ENCODE results near the gene SLC39A3.
A peak's percentile ranks its signal among the peaks of the same experiment; 100 is the strongest.

SLC39A3 gene

DNA sequence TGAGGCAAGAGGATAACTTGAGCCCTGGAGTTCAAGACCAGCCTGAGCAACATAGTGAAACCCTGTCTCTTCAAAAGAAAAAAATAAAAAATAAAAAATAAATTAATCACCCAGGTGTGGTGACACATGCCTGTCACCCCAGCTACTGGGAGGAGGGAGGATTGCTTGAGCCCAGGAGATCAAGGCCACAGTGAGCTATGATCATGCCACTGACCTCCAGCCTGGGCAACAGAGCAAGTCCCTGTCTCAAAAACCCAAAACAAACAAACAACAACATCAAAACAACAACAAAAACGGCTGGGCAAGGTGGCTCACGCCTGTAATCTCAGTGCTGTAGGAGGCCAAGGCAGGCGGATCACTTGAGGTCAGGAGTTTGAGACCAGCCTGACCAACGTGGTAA, 4.3 kb upstream of the SLC39A3 start:
- DNase-seq: no peak

DNA sequence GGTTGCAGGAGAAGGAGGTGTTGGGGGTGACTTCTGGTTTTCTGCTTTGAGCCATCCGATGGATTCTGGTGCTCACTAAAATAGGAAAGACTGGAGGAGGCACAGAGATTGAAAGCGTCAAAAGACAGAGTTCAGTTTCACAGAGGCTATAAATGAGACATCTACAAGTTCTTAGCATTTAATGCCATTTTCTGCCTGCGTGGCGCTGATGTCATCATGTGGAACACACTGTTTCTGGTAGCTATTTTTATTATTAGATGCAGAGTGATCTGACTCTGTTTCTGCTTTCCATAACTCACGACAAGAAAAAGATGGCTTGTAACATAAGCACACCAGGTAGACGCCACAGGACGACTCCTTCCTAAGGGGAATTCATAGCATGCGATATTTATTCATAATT, 3.3 kb upstream of the SLC39A3 start:
- DNase-seq: no peak

DNA sequence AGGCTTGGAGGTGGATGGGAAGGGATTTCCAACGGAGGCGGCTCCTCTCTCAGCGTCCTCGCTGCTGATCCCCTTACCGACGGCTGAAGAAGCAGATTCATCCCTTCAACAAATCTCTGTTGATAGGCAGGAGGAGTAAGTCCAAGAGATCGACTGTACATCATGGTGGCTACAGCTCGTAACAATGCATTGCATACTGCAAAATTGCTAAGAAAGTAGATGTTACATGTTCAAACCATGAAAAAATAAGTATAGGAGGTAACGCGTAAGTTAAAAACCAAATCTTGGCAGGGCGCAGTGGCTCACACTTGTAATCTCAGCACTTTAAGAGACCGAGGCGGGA, 468 bp upstream of the SLC39A3 start:
- DNase-seq: no peak

DNA sequence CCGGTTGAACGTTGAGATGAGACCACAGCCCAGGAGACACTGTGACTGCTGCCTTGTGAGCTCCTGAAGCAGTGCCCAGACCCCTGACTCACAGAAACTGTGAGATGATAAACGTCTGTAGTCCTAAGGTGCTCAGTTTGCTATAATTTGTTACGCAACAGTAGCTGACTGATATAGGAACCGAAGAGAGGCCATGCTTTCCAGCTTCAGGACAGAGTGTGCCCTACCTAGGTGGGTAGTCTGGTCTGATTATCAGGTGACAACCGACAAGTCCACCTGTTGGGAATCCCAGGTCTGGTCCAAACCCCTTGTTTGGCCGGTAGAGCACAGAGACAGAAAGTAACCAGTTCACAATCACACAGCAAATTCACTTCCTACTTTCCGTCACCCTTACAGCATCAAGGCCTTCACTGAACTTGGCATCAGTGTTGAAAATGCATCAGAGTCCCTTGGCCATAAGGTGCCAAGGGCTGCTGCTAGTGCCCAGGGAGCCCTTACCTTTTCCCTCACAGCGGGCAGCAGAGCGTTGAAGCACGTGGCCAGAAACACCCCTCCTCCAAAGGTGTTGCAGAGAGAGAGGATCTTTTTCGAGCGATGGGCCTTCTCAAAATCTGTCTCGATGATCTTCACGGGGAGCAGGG, 3.1 kb downstream of the SLC39A3 start:
- no peak for DNase-seq

DNA sequence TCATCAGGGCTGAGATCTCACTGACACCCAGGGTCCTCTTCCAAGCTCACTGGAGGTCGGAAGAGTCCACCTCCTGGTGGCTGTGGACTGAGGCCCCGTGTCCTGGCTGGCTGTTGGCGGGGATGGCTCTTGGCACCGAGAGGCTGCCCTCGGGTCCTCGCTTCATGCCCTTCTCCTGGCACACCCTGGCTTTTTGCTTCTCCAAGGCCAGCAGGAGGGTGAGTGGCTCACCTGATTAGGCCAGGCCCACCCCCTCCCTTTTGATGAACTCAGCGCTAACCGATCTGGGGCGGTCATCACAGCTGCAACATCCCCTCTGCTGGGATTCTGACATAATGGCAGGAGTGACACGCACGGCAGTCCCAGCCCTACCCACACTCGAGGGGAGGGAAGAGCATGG, 4.4 kb downstream of the SLC39A3 start:
- DNase-seq: no peak

DNA sequence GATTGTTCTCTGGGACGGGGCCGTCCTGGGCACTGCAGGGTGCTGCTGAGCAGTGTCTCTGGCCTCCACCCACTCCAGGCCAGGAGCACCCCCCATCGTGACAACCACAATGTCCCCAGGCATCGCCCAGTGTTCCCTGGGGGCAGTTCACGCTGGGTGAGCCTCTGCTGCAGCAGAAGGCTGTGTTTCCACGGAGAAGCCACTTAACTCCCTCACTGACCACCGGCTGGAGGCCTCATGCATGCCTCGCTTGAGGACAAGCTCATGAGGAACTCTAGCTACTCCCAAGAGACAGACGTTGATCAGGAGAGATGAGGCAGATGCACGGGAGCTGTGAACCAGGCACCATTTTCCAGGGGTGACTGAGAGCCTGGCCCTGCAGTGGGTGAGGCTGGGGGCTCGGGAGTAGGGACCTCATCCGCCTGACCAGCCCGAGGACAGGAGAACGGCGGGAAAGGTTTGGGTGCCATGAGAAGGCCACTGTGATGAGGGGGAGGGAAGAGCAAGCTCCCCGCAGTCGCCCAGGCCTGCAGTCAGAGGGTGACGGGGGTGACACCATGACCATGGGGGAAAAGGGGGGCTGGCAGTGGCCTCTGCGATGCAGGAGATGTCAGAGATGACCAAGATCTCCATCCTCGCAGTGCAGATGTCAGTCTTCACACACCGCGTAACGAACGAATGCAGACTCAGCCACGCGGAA, 5.1 kb downstream of the SLC39A3 start:
- DNase-seq: no peak

DNA sequence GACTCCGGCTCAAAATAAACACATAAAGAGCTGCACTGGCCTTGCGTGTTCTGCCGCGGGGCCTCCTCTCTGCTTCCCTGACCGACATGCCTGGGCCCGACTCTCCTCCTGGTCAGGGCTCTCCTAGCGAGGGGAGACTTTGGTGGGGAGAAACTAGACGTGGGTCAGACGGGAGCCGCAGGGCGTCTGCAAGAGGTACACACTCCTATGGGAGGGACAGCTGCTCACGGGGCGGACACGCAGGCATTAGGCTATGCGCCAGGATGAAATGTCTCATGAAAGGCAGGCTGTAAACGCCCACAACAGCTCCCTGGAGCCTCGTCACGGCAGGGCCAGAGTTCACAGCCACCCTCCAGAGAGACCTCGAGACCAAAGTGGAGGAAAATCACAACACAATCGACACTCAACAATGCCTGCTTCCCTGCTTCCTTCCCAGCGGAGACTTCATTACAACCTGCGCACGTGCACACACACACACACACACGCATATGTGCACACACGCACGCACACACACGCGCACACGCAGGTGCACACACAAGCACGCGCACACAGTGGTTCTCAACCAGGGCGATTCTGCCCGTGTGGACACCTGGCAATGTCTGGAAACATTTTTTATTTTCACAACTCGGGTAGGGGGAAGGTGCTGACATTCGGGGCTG, 5.8 kb downstream of the SLC39A3 start:
- no peak for DNase-seq

DNA sequence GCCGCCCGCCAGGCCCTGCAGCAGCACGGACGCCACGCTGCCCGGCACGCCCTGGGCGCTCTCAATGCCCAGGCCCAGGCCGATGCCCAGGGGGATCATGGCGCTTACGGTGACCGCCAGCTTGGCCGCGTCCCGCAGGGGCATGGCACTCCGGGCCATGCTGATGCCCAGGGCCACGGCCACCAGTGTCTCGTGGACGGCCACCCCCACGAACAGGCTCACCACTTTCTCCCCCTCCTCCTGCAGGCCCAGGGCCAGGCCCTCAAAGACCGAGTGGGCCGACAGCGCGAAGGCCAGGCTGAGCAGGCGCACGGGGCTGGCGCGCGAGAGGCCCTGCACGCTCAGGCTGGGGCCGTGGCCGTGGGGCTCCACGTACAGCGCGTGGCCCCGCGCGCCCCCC, 6.9 kb downstream of the SLC39A3 start:
- no peak for DNase-seq

- DNase-seq: no peak
Observed at GRCh38 chr19:2732157-2732725, 7.6 kb downstream of the SLC39A3 start.

- DNase-seq: no peak
Observed at GRCh38 chr19:2731181-2731995, 8.4 kb downstream of the SLC39A3 start.

- no peak for DNase-seq
Observed at GRCh38 chr19:2729943-2730818, 9.6 kb downstream of the SLC39A3 start.

DNA sequence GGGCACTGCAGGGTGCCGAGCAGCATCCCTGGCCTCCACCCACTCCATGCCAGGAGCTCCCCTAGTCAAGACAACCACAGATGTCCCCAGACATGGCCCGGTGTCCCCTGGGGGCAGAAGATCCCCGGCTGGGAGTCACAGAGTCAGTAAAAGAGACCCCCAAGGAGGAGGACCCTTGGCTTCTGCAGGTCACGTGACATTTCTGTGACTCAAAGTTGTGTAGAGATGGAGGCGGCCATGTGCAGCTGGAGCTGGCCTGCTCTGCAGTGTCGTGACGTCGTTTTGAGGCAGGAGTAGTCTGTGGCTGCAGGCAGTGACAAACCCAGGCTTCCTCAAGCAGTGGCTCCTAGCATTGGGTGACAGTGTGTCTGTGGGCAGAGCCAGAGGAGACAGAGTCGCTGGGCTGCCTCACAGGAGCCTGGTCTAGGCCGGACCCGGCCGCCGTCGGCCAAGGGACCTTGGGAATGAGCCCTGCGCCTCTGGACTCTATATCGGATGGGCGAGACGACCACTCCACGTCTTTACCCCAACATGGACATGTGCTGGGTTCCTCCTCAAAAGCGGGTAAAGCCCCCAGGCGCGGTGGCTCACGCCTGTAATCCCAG, 10.9 kb downstream of the SLC39A3 start:
- DNase-seq: no peak

DNA sequence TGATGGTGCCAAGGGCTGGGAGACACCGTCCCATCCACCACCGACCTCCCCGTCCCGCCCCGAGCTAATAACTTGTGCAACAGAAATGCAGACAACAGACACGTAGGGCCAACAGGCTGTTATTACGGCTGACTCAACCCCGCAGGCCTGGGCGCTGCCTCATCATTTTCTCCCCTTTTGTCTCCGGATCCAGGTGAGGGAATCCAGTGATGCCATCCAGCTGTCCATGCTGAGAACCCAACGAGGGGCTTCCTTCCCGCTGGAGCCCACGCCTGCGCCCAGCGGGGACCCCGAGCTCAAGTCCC, 12.2 kb downstream of the SLC39A3 start:
- DNase-seq: peak; percentile 10

- DNase-seq: peak; percentile 22
Observed at GRCh38 chr19:2726904-2727639, 12.7 kb downstream of the SLC39A3 start.

- DNase-seq: no peak
Observed at GRCh38 chr19:2726160-2726855, 13.5 kb downstream of the SLC39A3 start.

- DNase-seq: no peak
Observed at GRCh38 chr19:2724148-2724557, 15.7 kb downstream of the SLC39A3 start.

DNA sequence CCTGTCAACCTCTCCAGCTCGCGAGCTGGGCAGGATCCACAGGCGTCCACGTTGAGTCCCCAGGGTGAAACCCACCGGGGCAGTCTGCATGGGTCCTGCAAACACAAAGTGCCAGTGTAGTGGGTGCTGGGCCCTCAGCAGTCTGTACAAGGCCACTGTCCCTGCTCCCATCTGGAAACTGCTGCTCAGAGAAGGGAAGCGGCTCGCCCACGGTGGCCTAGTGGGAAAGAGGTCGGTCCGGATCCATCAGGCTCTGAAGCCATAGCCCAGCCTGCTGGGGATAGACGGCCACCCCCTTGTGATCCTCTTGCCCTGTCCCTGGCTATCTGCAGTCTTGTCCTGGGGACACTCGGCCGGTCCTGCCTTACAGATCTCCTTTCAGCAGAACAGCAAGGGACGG, 16.1 kb downstream of the SLC39A3 start:
- DNase-seq: no peak

DNA sequence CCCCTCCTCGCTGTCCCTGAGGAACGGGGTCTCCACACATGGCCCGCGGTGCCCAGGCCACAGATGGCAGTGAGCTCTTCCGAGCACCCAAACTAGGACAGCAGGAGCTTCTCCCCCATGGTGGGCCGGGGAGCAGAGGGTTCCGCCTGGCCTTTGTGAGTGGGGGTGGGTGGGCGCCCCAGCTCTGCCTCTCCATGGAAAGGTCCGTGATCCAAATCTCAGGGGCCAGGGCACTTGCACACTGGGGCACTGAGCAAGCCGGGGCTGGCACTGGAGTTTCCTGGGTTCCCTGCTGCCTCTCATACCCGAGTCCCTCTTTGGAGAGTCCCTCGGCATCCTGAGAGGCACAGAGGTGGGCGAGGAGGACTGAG, 16.5 kb downstream of the SLC39A3 start:
- DNase-seq: no peak

GRCh38 chr19:2722541-2723344, 17.1 kb downstream of the SLC39A3 start:
- DNase-seq: no peak
